D721Med (cell line): ENCODE measurements around the gene DCAF4.

ENCODE experiments used
- DNase-seq: peaks from one replicate; pipeline ENCODE4 v3.0.0; 2011; ENCODE audit warnings: low spot score; ENCODE audit not compliant: insufficient read length
- FAIRE-seq: peaks from 2 replicates; lab custom pipeline; 2011; peaks lifted over from hg19 to GRCh38; lab: Jason Lieb, UNC
- CTCF ChIP-seq: IDR thresholded peaks from 2 replicates; pipeline ENCODE4 v1.5.1; 2012; ENCODE audit warnings: mild to moderate bottlenecking, control low read depth; ENCODE audit not compliant: insufficient read depth; ENCODE audit errors: missing control alignments

Gene DCAF4

GRCh38 chr14:72913809-72914208 is 12.5 kb upstream of the DCAF4 start:
- DNase-seq, result no peak
- no peak for TF ChIP-seq CTCF
- no peak for FAIRE-seq

GRCh38 chr14:72916174-72916573 is 10.1 kb upstream of the DCAF4 start:
- DNase-seq, result no peak
- TF ChIP-seq CTCF, result no peak
- no peak for FAIRE-seq

GRCh38 chr14:72917094-72917802 is 9.0 kb upstream of the DCAF4 start:
- no peak for FAIRE-seq
- DNase-seq, result no peak
- no peak for TF ChIP-seq CTCF

GRCh38 chr14:72920008-72920407 is 6.3 kb upstream of the DCAF4 start:
- FAIRE-seq, result no peak
- no peak for DNase-seq
- no peak for TF ChIP-seq CTCF

- no peak for TF ChIP-seq CTCF
- DNase-seq, result no peak
- no peak for FAIRE-seq
Measured at GRCh38 chr14:72921396-72921795, 4.9 kb upstream of the DCAF4 start.

- DNase-seq (no peak), FAIRE-seq (no peak)
- no peak for TF ChIP-seq CTCF
Measured at GRCh38 chr14:72924337-72924736, 1.9 kb upstream of the DCAF4 start.

- TF ChIP-seq CTCF, result no peak
- FAIRE-seq (no peak), DNase-seq (no peak)
Measured at GRCh38 chr14:72925171-72925759, 999 bp upstream of the DCAF4 start.
